Mesendoderm (in vitro differentiated cells): ENCODE data around the gene B3GNT5.

Experiments used
- DNase-seq: peaks from one replicate; pipeline ENCODE4 v3.0.0; 2013
- H2AK5ac ChIP-seq: 2 replicates; pipeline ENCODE4 v1.6.1; 2013; ENCODE audit warnings: low read length, inconsistent platforms
- H2BK120ac ChIP-seq: 2 replicates; pipeline ENCODE4 v1.6.1; 2013; ENCODE audit warnings: low read depth, mild to moderate bottlenecking, low read length, moderate library complexity, mixed read lengths
- H2BK15ac ChIP-seq: replicated peaks from 2 replicates; pipeline ENCODE4 v1.6.1; 2013; ENCODE audit warnings: low read depth, mild to moderate bottlenecking, moderate library complexity
- H2BK5ac ChIP-seq: 2 replicates; pipeline ENCODE4 v1.6.1; 2013; ENCODE audit warnings: low read length, inconsistent platforms
- H3K18ac ChIP-seq: 2 replicates; pipeline ENCODE4 v1.6.1; 2013; ENCODE audit warnings: mild to moderate bottlenecking, low read length, mixed read lengths
- H3K23ac ChIP-seq: one replicate; pipeline ENCODE4 v1.6.1; 2013; ENCODE audit warnings: low read length
- H3K27ac ChIP-seq: 2 replicates; pipeline ENCODE4 v1.5.1; 2013; ENCODE audit warnings: low read depth, mild to moderate bottlenecking, inconsistent platforms, low read length, moderate library complexity
- H3K27me3 ChIP-seq: 2 replicates; pipeline ENCODE4 v1.6.1; 2013; ENCODE audit warnings: low read length, control low read depth, mild to moderate bottlenecking, inconsistent platforms; ENCODE audit not compliant: insufficient read depth, poor library complexity
- H3K36me3 ChIP-seq: 2 replicates; pipeline ENCODE4 v1.6.1; 2013; ENCODE audit warnings: low read length, inconsistent platforms; ENCODE audit not compliant: control insufficient read depth, insufficient read depth
- H3K4ac ChIP-seq: one replicate; pipeline ENCODE4 v1.6.1; 2013; ENCODE audit warnings: low read depth, mild to moderate bottlenecking, low read length, moderate library complexity
- H3K4me1 ChIP-seq: 2 replicates; pipeline ENCODE4 v1.6.1; 2013; ENCODE audit warnings: low read depth, low read length, inconsistent platforms; ENCODE audit not compliant: control insufficient read depth
- H3K4me2 ChIP-seq: 2 replicates; pipeline ENCODE4 v1.6.1; 2013; ENCODE audit warnings: low read length
- H3K4me3 ChIP-seq: 2 replicates; pipeline ENCODE4 v1.5.1; 2013; ENCODE audit warnings: mild to moderate bottlenecking, low read length
- H3K56ac ChIP-seq: one replicate; pipeline ENCODE4 v1.6.1; 2013; ENCODE audit warnings: low read length
- H3K79me1 ChIP-seq: 2 replicates; pipeline ENCODE4 v1.6.1; 2013; ENCODE audit warnings: low read length, inconsistent platforms
- H3K79me2 ChIP-seq: 2 replicates; pipeline ENCODE4 v1.6.1; 2013; ENCODE audit warnings: mild to moderate bottlenecking, low read length; ENCODE audit not compliant: control insufficient read depth, insufficient read depth
- H3K9ac ChIP-seq: 2 replicates; pipeline ENCODE4 v1.6.1; 2013; ENCODE audit warnings: low read length, inconsistent platforms
- H4K5ac ChIP-seq: one replicate; pipeline ENCODE4 v1.6.1; 2013; ENCODE audit warnings: low read length
- H4K8ac ChIP-seq: one replicate; pipeline ENCODE4 v1.6.1; 2013; ENCODE audit warnings: low read depth, mild to moderate bottlenecking, control low read depth, low read length, moderate library complexity
- WGBS: extraction: QIAGEN DNeasy Blood & Tissue Kit; methylation state at CpG from one replicate; pipeline ENCODE4 v1.1.7; 2013; ENCODE audit warnings: low lambda C conversion rate, missing lambda C conversion rate; ENCODE audit not compliant: insufficient coverage; ENCODE audit errors: extremely low coverage; 5-methylcytosine and 5-hydroxymethylcytosine counted together

The B3GNT5 gene

GRCh38 chr3:183307749-183308148 lies 54.7 kb downstream of the B3GNT5 start:
- DNase-seq, result no peak
- Histone ChIP-seq H2AK5ac (no peak overlapping the region), H3K18ac (no peak overlapping the region), H3K36me3 (no peaks in the 10 kb centered on the region), H3K27ac (no peak overlapping the region), H3K27me3 (no peaks in the 10 kb centered on the region), H4K5ac (no peak overlapping the region), H3K79me1 (no peaks in the 10 kb centered on the region), H3K56ac (no peak overlapping the region), H2BK120ac (no peak overlapping the region), H3K4ac (no peak overlapping the region), H2BK15ac (no peak overlapping the region), H4K8ac (no peak overlapping the region), H3K79me2 (no peaks in the 10 kb centered on the region), H3K4me3 (no peak overlapping the region), H3K23ac (no peak overlapping the region), H3K4me2 (no peak overlapping the region), H2BK5ac (no peak overlapping the region), H3K4me1 (peaks cover 2% of the 10 kb centered on the region), H3K9ac (no peak overlapping the region)
- WGBS, result no CpG with 5 or more reads among the region's 2 CpGs

DNA sequence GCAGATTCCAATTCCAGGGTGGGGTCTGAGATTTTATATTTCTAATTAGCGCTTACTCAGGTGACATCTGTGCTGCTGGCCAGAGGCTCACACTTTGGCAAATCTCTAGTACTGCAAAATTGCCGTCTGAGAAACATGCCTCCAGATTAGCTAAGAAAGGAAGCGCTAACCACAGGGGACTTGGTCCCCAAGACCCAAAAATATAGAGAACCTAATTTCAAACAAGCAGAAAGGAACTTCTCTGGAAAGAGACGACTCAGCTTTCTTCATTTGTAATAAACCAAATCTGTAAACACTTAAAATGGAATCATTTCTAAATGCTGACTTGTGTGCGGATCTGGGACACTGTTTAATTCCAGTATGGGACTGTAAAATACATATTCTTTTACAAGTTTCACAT lies 55.7 kb downstream of the B3GNT5 start:
- Histone ChIP-seq H3K4me1 (peaks cover 2% of the 10 kb centered on the region), H4K5ac (no peak overlapping the region), H3K9ac (no peak overlapping the region), H3K79me2 (no peaks in the 10 kb centered on the region), H3K79me1 (no peaks in the 10 kb centered on the region), H3K36me3 (no peaks in the 10 kb centered on the region), H3K27me3 (no peaks in the 10 kb centered on the region), H2BK5ac (no peak overlapping the region), H3K4me3 (no peak overlapping the region), H3K18ac (no peak overlapping the region), H4K8ac (no peak overlapping the region), H3K27ac (no peak overlapping the region), H2BK15ac (no peak overlapping the region), H3K56ac (no peak overlapping the region), H3K4ac (no peak overlapping the region), H2BK120ac (no peak overlapping the region), H3K23ac (no peak overlapping the region), H2AK5ac (no peak overlapping the region), H3K4me2 (no peak overlapping the region)
- WGBS, result no CpG with 5 or more reads among the region's 5 CpGs
- no peak for DNase-seq

DNA sequence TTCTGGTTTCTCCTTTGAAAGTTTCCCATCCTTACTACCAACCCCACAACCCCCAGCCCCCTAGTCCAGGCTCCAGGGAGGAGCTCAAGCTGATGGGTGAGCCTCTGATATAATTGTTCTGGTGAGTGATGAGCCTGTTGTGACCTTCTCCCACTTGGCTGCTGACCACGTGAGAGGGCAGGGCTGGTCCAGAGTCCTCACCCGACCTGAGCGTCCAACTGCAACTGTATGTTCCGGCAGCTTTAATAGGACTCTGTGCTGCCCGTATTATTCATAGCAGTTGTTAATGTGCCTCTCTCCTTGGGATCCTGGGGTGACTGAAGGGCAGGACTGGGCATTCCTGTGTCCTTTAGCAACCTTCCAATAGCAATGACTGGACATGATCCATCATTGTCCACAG lies 56.2 kb downstream of the B3GNT5 start:
- Histone ChIP-seq H3K9ac (no peak overlapping the region), H3K4ac (no peak overlapping the region), H3K23ac (no peak overlapping the region), H2BK5ac (no peak overlapping the region), H4K5ac (no peak overlapping the region), H3K4me3 (no peak overlapping the region), H2AK5ac (no peak overlapping the region), H2BK15ac (no peak overlapping the region), H3K56ac (no peak overlapping the region), H3K4me2 (no peak overlapping the region), H3K18ac (no peak overlapping the region), H2BK120ac (no peak overlapping the region), H3K79me2 (no peaks in the 10 kb centered on the region), H3K36me3 (no peaks in the 10 kb centered on the region), H3K79me1 (no peaks in the 10 kb centered on the region), H4K8ac (no peak overlapping the region), H3K27ac (no peak overlapping the region), H3K27me3 (no peaks in the 10 kb centered on the region), H3K4me1 (peaks cover 2% of the 10 kb centered on the region)
- no peak for DNase-seq
- WGBS, result no CpG with 5 or more reads among the region's 5 CpGs

GRCh38 chr3:183310936-183311335 lies 57.9 kb downstream of the B3GNT5 start:
- no peak overlapping the region for H4K8ac ChIP-seq
- WGBS, result no CpG with 5 or more reads among the region's 3 CpGs

GRCh38 chr3:183312433-183312832 lies 59.4 kb downstream of the B3GNT5 start:
- DNase-seq, result no peak
- Histone ChIP-seq H3K79me1 (no peaks in the 10 kb centered on the region), H2BK15ac (no peak overlapping the region), H4K8ac (no peak overlapping the region), H3K27ac (no peak overlapping the region), H2BK120ac (no peak overlapping the region), H3K23ac (no peak overlapping the region), H3K9ac (no peak overlapping the region), H3K27me3 (no peaks in the 10 kb centered on the region), H3K4me1 (no peaks in the 10 kb centered on the region), H3K36me3 (no peaks in the 10 kb centered on the region), H3K4me2 (no peak overlapping the region), H3K18ac (no peak overlapping the region), H3K4me3 (no peak overlapping the region), H3K4ac (no peak overlapping the region), H2AK5ac (no peak overlapping the region), H4K5ac (no peak overlapping the region), H2BK5ac (no peak overlapping the region), H3K79me2 (no peaks in the 10 kb centered on the region), H3K56ac (no peak overlapping the region)
- WGBS, result no CpG with 5 or more reads among the region's 2 CpGs

More at GRCh38 chr3:183310936-183311335, 57.9 kb downstream of the B3GNT5 start:
- Histone ChIP-seq H3K79me1 (no peaks in the 10 kb centered on the region), H3K27me3 (no peaks in the 10 kb centered on the region), H3K18ac (no peak overlapping the region), H2AK5ac (no peak overlapping the region), H2BK5ac (no peak overlapping the region), H3K9ac (no peak overlapping the region), H3K79me2 (no peaks in the 10 kb centered on the region), H2BK120ac (no peak overlapping the region), H4K5ac (no peak overlapping the region), H3K4me2 (no peak overlapping the region), H3K36me3 (no peaks in the 10 kb centered on the region), H3K56ac (no peak overlapping the region), H3K23ac (no peak overlapping the region), H3K4ac (no peak overlapping the region), H3K4me1 (peaks cover 2% of the 10 kb centered on the region), H3K27ac (no peak overlapping the region), H3K4me3 (no peak overlapping the region), H2BK15ac (no peak overlapping the region)
- no peak for DNase-seq

- Histone ChIP-seq H3K4ac (no peak overlapping the region), H3K4me3 (no peak overlapping the region), H3K79me1 (no peaks in the 10 kb centered on the region), H3K4me2 (no peak overlapping the region), H4K5ac (no peak overlapping the region), H3K23ac (no peak overlapping the region), H2BK120ac (no peak overlapping the region), H3K4me1 (no peaks in the 10 kb centered on the region), H2BK5ac (no peak overlapping the region), H3K27ac (no peak overlapping the region), H3K56ac (no peak overlapping the region), H3K79me2 (no peaks in the 10 kb centered on the region), H3K18ac (no peak overlapping the region), H3K36me3 (no peaks in the 10 kb centered on the region), H2AK5ac (no peak overlapping the region), H3K9ac (no peak overlapping the region), H3K27me3 (no peaks in the 10 kb centered on the region), H4K8ac (no peak overlapping the region), H2BK15ac (no peak overlapping the region)
- DNase-seq, result no peak
- no CpG with 5 or more reads among the region's 4 CpGs for WGBS
These were observed 60.3 kb downstream of the B3GNT5 start for GRCh38 chr3:183313351-183313750.
